Ecto neural progenitor cell (in vitro differentiated cells): ENCODE measurements around the gene NSD1.
"Not testable (repeated sequence)": the region's sequence is repeated elsewhere in the genome, so short reads cannot be mapped to it uniquely, and the experiment has no call there.

Experiments
- DNase-seq: peaks from one replicate; pipeline ENCODE4 v3.0.0-alpha.2; 2018; ENCODE audit warnings: low spot score

The NSD1 gene

DNA sequence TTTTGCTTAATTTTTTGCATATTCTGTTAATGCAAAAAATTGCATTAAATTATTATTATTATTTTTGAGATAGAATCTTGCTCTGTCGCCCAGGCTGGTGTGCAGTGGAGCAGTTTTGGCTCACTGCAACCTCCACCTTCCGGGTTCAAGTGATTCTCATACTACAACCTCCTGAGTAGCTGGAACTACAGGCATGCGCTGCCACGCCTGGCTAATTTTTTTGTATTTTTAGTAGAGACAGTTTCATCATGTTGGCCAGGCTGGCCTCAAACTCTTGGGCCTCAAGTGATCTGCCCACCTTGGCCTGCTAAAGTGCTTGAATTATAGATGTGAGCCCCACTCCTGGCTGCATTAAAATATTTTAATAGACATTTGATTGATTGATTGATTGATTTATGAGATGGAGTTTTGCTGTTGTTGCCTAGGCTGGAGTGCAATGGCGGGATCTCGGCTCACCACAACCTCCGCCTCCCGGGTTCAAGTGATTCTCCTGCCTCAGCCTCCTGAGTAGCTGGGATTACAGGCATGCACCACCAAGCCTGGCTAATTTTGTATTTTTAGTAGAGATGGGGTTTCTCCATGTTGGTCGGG, 44.4 kb downstream of the NSD1 start:
- DNase-seq: not testable (repeated sequence)

DNA sequence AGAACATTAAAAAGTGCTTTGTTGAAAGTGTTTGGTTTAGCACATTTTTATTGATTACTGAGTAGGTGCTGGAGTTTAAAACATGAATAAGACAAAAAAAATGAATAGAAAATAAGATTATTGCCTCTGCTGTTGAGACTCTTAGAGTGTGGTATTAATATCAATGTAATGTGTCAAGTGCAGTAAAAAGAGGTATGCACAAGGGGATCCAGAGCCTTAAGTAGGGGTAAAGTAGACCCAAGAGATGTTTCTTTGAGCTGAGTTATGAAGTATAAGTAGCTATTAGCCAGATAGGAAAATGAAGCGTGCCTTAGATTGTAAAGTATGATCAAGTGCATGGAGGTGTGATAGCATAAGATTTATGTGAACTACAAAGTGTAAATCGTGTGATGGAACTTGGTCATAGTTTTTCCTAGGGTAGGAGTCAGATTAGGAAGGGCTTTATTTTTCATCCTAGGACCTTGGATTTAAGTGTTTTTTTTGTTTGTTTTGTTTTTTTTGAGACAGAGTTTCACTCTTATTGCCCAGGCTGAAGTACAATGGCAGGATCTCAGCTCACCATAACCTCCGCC, 45.2 kb downstream of the NSD1 start:
- no peak for DNase-seq

DNA sequence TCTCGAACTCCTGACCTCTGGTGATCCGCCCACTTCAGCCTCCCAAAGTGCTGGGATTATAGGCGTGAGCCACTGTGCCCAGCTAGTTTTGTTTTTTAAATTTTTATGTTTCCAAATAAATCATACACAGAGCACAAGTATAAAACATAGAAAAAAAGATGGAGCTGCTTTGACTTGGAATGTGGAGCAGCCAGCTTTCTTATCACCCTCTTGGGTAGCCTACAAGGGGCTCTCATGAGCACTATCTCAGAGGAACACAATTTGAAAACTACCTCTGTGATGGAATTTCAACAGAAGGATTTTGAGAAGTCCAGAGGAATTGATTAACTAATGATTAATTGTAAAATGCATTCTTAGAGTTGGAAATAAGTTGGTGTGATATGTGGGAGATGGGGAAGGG, 45.9 kb downstream of the NSD1 start:
- no peak for DNase-seq

DNA sequence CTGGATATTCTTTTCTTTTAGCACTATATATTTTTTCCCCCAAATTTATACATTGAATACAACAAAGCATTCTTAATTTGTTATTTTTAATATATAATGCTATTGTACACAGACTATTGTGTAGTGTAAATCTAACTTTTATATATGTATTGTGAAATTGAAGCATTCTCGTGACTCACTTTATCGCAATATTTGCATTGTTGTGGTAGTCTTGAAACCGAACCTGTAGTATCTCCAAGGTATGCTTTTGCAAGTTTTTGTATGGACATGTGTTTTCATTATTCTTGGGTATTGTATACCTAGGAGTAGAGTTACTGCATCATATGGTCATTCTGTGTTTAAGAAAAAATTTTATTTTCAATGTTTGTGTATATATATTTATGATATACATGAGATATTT, 49.6 kb downstream of the NSD1 start:
- DNase-seq: no peak

GRCh38 chr5:177183766-177184360, 50.3 kb downstream of the NSD1 start:
- DNase-seq: no peak

GRCh38 chr5:177185993-177186392, 52.4 kb downstream of the NSD1 start:
- no peak for DNase-seq

- DNase-seq: no peak
Measured at GRCh38 chr5:177186645-177187044, 53.1 kb downstream of the NSD1 start.

DNA sequence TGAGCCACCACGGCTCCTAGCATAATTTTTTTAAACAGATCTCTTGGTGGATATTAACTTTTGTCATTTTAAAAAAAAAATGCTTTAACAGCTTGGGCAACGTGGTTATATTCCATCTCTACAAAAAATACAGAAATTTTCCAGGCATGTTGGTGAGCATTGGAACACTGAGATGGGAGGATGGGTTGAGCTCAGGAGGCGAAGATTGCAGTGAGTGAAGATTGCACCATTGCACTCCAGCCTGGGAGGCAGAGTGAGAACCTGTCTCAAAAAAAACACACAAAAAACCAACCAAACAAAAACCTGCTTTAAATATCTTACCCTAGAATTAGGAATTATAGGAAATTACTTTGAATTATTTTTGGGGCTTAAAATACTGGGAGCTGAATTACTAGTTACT, 55.2 kb downstream of the NSD1 start:
- no peak for DNase-seq

DNA sequence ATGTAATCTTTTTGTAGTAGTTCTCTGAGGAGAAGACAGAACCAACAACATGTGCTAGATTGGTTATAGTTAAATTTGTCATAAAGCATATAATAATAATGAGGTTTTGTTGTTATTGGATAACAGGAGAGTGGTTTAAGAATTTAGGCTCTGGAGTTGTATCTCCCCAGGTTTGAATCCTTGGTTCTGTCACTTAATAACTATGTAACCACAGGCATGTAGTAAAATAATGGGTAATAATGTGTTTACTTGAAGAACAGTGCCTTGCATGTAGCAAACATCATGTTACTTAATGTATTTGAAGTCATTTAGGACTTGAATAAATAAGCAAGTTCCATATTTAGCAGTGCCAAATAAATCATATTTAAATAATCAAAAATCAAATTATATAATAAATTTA, 55.8 kb downstream of the NSD1 start:
- DNase-seq: no peak

DNA sequence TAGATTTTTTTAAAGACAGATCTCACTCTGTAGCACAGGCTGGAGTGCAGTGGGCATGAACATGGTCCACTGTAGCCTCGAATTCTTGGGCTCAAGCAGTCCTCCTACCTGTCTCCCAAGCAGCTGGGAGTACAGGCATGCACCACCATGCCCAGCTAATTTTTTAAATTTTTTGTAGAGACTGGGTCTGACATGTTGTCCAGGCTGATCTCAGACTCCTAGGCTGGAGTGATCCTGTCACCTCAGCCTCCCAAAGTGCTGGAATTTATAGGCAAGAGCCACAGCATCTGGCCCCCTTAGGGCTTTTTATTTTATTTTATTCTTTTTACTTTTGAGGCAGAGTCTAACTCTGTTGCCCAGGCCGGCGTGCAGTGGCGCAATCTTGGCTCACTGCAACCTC, 56.4 kb downstream of the NSD1 start:
- DNase-seq: no peak

GRCh38 chr5:177194268-177194667, 60.7 kb downstream of the NSD1 start:
- no peak for DNase-seq

GRCh38 chr5:177195307-177195952, 61.9 kb downstream of the NSD1 start:
- no peak for DNase-seq

GRCh38 chr5:177198738-177199137, 65.2 kb downstream of the NSD1 start:
- DNase-seq: no peak

DNA sequence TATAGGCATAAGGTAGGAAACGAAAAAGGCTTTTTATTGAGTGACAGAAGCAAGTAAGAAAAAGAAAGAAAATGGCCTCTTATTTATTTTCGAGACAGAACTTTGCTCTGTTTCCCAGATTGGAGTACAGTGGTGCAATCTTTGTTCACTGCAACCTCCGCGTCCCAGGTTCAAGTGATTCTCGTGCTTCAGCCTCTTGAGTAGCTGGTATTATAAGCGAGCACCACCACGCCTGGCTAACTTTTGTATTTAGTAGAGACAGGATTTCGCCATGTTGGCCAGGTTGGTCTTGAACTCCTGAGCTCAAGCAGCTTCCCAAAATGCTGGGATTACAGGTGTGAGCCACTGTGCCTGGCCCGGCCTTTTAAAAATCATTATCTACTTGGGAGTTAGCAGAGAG, 70.7 kb downstream of the NSD1 start:
- DNase-seq: no peak

- DNase-seq: no peak
Measured at GRCh38 chr5:177209610-177210009, 76.0 kb downstream of the NSD1 start.

- no peak for DNase-seq
Measured at GRCh38 chr5:177212242-177212641, 78.7 kb downstream of the NSD1 start.

DNA sequence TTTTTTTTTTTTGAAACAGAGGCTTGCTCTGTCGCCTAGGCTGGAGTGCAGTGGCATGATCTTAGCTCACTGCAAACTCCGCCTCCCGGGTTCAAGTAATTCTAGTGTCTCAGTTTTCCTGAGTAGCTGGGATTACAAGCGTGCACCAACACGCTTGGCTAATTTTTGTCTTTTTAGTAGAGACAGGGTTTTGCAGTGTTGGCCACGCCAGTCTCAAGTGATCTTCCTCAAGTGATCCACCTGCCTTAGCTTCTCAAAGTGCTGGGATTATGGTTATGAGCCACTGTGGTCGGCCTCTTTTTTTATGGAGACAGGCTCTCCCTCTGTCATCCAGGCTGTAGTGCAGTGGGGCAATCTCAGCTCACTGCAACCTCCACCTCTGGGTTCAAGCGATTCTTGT, 87.0 kb downstream of the NSD1 start:
- no peak for DNase-seq

GRCh38 chr5:177222269-177222668, 88.7 kb downstream of the NSD1 start:
- no peak for DNase-seq

GRCh38 chr5:177225798-177226197, 92.2 kb downstream of the NSD1 start:
- DNase-seq: no peak

DNA sequence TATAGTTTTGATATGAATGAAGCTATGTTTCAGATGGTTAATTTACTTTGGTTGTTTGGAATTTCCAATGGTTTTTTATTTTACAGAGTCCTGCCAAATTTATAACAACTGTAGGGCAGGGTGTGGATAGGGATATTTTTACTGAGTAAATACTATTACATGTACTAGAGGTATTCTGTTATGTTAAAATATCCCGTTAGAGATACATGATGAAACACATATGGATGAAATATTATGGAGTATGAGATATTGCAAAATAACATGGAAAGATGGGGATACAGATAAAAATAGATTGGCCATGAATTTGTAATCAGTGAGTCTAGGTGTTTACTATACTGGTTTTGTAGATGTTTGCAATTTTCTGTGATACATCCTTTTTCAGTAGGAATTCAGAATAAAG, 93.3 kb downstream of the NSD1 start:
- no peak for DNase-seq

GRCh38 chr5:177228751-177229150, 95.2 kb downstream of the NSD1 start:
- no peak for DNase-seq

DNA sequence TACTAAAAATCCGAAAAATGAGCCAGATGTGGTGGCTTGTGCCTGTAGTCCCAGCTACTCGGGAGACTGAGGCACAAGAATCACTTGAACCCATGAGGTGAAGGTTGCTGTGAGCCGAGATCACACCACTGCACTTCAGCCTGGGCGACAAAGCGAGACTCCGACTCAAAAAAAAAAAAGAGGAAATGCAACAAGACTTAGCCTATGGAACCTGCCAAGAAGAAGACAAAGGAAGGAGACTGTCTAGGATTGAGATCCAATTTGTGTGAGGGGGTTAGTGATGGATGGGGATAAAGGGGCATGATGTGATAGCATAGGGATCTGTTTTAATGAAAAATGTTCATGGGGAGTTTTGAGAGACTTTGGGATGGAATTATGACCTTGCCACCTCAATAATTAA, 97.1 kb downstream of the NSD1 start:
- no peak for DNase-seq

- no peak for DNase-seq
Measured at GRCh38 chr5:177231479-177232250, 98.1 kb downstream of the NSD1 start.
